Coronary artery (tissue), 2 donors: ENCODE results near the gene PIK3R5.

Experiments used
- DNase-seq: peaks from one replicate; pipeline ENCODE4 v3.0.0-alpha.2; 2017; ENCODE audit warnings: low spot score
- H3K27ac ChIP-seq, 2 donors: fragments of 200-600 bp; sonication (generic); one replicate each; pipeline ENCODE4 v1.5.1; 2016 to 2019
- H3K4me3 ChIP-seq: fragments of 200-600 bp; sonication (generic); 2 replicates; pipeline ENCODE4 v1.5.1; 2016; ENCODE audit warnings: mild to moderate bottlenecking, moderate library complexity
- CTCF ChIP-seq: fragments of 200-600 bp; sonication (generic); IDR thresholded peaks from one replicate; pipeline ENCODE4 v1.5.1; 2019; ENCODE audit warnings: antibody characterized with exemption

PIK3R5 gene

DNA sequence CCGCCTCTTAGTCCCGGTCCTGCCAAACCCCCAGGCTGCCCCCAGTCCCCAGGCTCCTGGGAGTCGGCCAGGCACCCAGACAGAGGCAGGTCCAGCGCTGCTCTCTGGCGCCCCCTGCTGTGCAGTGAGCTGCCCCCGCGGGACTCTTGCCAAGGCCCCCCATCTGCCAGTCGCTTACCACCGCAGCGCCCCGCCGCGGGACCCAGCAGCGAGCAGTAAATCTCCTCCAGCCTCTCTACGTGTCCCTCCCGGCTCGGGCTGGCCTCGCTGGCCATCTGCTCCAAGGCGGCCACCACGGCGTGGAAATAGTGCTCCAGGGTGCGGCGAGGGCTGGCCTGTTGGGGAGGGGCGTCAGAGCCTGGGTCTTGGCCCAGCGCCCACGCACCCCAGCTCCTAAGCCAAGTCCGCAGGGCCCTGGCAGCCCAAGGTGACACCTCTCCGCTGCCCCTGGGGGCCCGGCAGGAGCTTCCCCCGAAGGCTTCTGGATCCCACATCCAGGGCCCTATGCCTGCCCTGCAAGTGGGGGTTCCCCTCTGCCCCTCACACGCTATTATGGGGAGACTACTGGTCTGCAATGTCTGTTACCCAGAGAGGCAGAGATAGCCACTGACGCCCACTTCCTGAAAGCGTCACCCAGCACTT lies 132.7 kb downstream of the PIK3R5 start:
- no peak for DNase-seq
- Histone ChIP-seq H3K27ac (no peak overlapping the region), H3K4me3 (no peak overlapping the region)
- TF ChIP-seq CTCF = no peak

DNA sequence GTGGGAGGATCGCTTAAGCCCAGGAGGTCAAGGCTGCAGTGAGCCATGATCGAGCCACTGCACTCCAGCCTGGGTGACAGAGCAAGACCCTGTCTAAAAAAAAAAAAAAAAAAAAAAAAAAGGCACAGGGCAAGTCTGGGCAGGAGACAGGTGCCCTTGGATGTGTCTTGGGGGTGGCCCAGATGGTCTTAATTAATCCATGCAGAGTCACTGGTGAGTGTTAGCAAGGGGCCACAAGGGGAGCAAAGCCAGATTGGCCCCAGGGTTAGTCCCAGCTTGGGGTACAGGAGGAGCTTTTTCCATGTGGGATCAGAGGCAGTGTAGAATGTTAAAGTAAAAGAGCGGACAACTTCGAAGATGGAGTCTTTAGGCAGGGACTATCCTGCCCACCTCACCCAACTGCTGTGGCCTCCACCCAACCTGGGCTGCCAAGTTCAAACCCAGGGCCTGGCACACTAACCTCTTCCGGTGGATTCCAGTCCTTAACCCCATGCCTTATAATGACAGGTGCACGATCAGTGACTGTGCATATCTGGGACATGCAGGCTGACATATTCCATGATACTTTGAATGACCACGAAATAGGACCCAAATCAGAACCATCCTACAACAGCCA lies 134.2 kb downstream of the PIK3R5 start:
- TF ChIP-seq CTCF = no peak
- DNase-seq = no peak
- H3K4me3 ChIP-seq = no peak overlapping the region
- no peak overlapping the region for H3K27ac ChIP-seq

GRCh38 chr17:8830141-8830540 lies 135.4 kb downstream of the PIK3R5 start:
- H3K27ac ChIP-seq = no peak overlapping the region
- DNase-seq = no peak
- no peak overlapping the region for H3K4me3 ChIP-seq
- no peak for TF ChIP-seq CTCF

- no peak for TF ChIP-seq CTCF
- no peak overlapping the region for H3K4me3 ChIP-seq
- no peak for DNase-seq
- no peak overlapping the region for H3K27ac ChIP-seq
Observed at GRCh38 chr17:8829036-8829941, 136.2 kb downstream of the PIK3R5 start.
